ENCODE data around the gene NPTN.

GRCh38 chr15:73607405-73607804 is 25.8 kb downstream of the NPTN start:
- TF ChIP-seq CTCF (conservative IDR thresholded peaks at IDR 0.05 in 1 of 2, IDR thresholded peaks at IDR 0.05 in 1 of 2; ENCODE audit: extremely low read depth in 1 of 2, insufficient read depth in 1 of 2, low read depth in 1 of 2, low read length in 2 of 2), result no peak
- no peak for TF ChIP-seq EZH2 (IDR thresholded peaks at IDR 0.05; ENCODE audit: borderline replicate concordance, low read length)
